HG02970 (cell line): ENCODE data around the gene HDHD5.

Source experiments
- ATAC-seq: cut with Tn5 transposase; IDR thresholded peaks from one replicate; pipeline ENCODE4 v1.9.1; 2021; ENCODE audit warnings: mild to moderate bottlenecking, moderate library complexity, moderate number of reproducible peaks; ENCODE audit not compliant: unreplicated experiment, low FRiP score

HDHD5 gene

DNA sequence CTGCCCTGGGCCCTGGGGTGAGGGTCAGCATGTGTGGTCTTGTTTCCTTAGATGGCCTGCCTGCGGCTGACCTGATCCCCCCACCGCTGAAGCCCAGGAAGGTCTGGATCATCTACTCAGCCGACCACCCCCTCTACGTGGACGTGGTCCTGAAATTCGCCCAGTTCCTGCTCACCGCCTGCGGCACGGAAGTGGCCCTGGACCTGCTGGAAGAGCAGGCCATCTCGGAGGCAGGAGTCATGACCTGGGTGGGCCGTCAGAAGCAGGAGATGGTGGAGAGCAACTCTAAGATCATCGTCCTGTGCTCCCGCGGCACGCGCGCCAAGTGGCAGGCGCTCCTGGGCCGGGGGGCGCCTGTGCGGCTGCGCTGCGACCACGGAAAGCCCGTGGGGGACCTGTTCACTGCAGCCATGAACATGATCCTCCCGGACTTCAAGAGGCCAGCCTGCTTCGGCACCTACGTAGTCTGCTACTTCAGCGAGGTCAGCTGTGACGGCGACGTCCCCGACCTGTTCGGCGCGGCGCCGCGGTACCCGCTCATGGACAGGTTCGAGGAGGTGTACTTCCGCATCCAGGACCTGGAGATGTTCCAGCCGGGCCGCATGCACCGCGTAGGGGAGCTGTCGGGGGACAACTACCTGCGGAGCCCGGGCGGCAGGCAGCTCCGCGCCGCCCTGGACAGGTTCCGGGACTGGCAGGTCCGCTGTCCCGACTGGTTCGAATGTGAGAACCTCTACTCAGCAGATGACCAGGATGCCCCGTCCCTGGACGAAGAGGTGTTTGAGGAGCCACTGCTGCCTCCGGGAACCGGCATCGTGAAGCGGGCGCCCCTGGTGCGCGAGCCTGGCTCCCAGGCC lies 50.6 kb downstream of the HDHD5 start:
- ATAC-seq = no peak

DNA sequence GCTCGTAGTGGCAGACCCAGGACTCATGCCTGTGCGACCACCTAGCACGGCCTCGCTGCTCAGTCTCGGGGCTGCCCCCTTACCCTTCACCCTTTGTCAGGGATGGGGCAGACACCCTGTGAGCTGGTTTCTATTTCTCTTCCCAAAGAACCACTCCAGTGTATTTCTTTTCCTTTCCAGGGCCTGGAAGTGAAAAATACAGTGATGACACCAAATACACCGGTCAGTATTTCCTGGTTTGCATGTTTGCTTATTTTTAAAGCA lies 51.6 kb downstream of the HDHD5 start:
- no peak for ATAC-seq

DNA sequence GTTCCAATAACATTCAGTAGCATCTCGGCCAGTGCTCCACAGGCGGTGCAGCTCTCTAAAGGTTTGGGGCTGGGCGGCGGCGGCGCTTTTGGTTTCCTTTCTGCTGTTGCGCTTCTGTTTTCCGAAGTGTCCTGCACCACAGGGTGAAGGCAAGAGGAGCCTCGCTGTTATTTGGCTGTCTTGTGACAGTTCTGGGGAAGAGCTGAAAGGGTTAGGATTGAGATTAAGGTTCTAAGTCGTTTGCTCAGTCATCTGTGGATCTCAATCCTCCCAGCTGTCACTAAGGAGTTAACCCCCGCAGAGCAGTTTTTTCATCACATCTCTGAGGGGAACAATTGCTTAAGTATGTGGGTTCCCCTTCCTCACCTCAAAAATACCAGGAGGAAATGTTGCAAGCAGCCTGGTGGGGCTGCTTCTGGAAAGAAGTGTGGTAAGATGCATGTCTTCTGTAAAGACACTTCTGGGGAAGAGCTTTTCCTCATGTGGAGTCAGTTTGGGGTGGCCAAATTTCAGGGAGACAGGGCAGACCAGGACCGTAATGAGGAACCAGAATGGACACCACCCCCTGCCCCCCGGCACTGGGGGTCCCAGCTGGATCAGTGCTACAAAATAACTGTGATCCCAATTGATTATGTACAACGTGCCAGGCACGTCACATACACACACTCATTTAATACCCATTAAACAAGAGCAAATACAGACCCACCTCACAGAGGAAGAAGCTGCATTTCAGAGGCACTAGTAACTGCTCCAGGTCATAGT lies 52.1 kb downstream of the HDHD5 start:
- ATAC-seq = no peak

DNA sequence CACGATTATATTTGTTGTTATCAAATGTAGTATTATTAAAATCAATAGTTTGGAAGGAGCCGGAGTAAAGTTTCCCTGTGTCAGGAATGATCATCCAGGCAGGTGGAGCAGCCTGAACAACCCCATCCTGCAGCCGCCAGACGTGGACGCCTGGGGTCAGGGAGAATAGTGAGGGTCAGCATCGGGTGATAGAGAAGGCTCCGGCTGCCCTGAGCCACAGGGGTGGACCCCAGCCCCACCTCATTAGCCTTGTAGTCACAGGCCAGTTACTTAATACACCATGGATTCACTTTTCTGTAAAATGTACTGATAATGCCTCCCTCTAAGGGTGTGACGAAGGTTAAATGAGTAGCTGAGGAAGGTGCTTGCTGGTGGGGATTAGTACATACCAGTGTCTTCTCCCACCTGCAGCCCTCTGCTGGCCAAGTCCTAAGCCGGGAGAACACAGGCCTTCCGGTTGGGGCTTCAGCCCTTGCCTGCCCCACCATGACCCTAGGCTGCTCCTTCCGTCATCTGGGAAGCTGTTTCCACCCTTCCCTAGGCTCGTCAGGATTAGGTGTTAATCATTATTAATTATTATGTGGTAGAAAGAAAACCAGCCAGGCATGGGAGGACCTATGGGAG lies 52.8 kb downstream of the HDHD5 start:
- no peak for ATAC-seq

DNA sequence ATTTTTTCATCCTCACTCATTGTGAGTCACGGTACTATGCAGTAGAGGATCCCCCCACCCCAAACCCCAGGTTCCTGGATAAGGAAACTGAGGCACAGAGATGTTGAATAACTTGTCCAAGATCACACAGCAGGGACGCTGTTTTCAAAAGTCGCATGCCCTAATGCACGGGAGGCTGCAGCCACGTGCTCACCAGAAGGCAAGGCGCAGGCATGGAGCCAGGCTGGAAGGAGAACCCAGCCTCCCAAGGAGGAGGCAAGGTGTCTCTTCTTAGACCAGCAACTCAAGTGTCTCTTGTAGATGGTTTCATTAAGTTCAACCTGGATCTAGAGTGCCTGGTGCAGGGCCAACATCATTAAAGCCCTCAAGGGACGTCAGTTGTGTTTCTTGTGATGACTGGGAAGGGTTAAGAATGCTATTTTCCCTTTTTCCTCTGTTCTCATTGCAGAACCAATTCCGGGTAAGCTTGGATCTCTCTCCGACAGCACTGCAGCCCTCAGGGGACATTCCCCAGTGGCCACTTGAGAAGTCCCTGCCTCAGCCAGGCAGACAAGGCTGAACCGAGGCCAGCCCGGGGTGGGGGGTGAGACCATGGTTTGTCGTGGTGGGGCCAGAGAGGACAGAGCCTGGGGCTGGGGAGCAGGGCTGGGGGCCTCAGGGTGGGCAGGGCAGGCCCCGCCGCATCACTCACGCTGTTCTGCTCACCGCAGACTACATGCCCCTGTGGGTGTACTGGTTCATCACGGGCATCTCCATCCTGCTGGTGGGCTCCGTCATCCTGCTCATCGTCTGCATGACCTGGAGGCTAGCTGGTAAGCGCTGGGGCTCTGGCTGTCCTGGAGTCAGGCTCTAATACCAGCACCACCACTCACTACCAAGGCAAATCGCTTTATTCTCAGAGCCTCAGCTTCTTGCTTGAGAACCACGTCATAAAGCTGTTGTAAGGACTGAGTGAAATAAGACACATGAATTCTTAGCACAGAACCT lies 53.6 kb downstream of the HDHD5 start:
- no peak for ATAC-seq

DNA sequence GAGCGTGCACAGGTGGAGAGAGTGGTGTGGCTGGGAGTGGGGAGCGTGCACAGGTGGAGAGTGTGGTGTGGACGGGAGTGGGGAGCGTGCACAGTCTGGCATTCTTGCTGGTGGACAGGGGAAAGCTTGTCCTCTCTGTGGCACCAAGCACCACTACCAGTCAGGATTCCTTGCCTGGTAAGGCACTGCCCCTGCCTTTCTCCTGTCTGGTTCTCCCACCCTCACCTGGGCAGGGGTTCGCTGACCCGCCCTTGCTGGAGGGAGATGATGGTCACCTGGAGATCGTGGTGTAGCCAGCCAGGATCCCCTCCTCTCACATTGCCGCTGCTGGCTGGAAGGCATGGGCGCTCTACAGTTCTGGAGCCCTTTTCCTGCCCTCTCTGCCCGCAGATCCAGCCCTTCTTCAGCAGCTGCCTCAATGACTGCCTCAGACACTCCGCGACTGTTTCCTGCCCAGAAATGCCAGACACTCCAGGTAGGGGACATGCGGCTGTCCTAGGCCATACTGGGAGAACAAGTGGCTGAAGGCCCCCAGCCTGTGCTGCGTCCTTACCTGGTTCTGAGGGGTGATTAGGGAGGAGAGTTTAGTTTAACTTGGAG lies 54.6 kb downstream of the HDHD5 start:
- no peak for ATAC-seq

DNA sequence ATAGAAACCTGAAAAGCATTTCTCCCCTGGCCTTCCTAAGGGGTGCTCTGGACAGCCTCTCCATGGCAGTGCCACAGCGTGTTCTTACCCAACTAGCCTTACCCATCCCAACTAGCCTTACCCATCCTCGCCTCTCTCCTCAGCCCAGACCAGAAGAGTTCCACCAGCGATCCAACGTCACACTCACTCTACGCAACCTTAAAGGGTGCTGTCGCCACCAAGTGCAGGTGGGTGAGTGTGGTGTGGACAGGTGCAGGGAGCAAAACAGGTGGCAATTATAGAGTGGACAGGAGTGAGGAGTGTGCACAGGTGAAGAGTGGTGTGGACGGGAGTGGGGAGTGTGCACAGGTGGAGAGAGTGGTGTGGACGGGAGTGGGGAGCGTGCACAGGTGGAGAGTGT lies 55.7 kb downstream of the HDHD5 start:
- ATAC-seq = no peak

DNA sequence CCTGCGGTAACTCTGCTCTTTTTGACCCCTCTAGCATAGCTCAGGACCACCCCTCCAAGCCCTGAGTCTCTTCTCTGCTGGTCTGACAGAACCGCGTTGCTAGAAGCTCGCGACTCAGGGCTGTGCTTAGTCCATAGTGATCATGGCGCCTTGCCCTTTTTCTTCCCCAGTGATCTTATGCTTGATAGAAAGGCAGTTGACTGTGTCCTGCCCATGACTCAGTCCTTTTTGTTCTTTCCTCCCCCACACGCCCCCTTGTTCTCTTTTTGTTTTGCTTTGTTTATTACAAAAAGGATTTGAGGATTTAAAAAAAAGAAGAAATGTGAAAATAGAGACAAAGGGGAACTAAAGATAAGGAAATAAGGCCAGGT lies 56.8 kb downstream of the HDHD5 start:
- ATAC-seq = no peak

DNA sequence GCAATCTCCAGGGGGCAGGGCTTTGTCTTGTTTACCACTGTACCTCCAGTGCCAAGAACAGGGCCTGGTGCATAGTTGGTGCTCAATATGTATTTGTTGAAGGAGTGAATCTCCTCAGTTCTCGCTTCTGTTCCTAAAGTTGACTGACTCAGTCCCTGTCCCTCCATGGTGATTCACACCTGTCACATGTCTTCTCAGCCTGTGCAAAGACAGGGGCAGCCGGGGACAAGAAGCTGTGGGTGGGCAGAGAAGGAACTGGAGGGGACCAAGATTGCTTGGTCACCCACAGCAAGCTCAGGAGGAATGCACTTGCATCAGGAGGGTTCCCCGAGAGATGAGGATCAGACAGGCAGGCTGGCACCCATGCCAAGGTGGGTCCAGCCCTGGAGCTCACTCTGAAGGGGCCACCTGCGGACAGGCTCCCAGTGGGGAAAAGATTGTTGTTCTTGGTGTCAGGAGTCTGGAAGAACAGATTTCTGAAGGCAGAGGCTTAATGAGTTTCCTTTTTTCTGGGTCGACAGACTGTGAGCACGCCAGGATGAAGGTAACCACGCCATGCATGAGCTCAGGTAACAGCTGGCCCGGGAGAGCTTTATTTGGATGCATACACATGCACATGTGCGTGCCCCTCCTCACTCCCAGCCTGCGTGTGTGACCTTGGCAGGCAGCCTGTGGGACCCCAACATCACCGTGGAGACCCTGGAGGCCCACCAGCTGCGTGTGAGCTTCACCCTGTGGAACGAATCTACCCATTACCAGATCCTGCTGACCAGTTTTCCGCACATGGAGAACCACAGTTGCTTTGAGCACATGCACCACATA lies 57.4 kb downstream of the HDHD5 start:
- ATAC-seq = no peak

DNA sequence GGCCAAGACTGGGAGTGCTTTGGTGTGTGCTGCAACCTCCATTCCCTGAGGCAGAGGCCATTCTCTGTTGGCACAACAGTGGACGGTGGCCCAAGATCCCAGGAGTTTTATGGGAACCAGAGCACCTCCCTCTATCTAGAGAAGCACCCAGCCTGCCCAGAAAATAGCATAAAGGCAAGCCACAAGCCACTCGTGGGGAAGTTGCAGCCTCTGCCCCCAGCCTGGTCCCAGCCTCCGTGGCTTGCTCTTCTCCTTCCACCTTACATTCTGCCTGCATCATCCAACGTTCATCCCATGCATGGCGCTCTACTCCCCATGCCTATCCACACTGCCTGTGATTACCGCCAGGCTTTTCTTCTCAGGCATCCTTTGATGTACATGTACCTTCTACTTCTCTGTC lies 58.5 kb downstream of the HDHD5 start:
- ATAC-seq = no peak

DNA sequence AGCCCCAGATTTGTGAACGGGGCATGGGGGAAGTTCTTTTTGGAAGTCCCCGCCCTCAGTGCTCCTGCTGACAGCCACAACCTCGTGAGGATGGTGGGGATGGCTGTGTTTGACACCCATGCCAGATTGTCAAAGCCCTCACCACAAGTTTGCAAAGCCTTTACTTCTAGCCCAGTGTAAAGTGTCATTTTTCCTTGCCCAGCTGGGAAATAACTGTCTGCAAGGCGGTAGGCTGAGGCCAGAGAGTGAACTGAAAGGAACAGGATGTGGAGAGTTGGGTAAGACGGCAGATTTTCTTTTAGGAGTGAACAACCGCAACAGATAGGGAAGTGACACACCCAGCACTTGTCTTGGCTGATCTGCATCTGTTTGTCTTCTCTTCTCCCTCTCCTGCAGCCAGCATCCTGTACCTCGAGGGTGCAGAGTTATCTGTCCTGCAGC lies 60.7 kb downstream of the HDHD5 start:
- ATAC-seq = no peak

DNA sequence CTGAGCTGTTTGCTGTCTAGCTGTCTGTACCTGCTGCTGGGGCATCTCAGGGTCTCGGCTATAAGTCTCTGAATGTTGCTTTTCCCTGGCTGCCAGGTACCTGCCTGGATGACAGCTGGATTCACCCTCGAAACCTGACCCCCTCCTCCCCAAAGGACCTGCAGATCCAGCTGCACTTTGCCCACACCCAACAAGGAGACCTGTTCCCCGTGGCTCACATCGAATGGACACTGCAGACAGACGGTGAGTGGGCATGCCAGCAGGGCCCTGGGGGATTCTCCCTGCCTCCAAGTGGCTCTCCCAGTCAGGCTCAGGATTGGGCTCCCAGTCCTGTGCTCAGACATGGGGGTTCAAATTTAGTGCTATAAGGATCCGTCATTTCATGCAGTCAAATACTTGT lies 61.4 kb downstream of the HDHD5 start:
- ATAC-seq = no peak

DNA sequence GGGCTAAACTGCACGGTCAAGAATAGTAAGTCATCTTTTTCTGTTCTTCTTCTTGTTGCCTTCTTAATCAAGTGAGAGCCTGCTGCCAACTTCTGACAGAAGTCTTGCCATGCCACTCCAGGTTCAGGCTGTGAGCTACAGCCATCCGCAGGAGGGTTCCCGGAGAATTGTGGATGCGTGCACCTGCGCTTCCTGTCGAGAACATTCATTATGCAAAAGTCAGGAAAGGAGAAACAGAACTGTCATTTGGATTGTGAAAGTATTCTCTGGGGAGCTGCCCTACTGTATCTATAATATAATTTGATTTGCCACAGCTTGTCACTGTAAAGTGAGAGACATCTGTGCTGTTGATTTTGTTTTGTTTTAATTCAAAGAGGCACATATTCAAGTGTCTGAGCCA lies 62.0 kb downstream of the HDHD5 start:
- no peak for ATAC-seq

DNA sequence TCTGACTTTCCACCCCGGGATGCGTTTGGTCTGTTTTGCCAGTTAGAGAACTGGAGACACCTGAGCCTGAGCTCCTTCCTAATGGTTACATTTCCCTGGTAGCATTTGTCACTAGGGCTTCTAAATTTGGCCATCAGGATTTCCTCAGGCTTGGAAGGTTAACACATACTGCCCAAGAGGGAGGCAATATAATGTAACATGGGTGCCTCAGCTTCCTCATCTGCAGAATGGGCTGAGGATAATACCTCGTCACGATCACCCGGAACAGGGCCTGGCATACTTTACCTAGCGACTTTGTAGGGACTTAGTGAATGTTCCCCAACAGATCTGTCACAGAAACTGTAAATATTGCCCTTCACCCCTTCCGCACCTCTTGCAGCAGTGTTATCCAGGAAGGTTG lies 63.0 kb downstream of the HDHD5 start:
- ATAC-seq = no peak

DNA sequence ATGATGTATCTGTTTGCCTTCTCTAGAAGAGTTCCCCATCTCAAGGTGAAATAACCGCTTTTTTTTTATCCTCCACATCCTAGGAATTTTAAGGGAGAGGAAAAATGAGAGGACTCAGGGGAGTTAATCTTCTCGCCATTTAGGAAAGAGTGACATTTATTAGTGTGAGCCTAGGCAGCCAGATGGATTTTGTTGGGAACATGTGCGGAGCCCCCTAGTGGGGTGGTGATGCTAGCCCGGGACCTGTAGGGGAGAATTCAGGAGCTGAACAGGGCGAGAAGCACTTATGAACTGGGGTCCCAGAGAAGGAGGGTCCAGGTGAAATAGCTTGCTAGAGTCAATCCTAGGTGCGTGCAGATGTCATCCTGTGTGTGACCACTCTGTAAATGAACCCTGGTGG lies 63.5 kb downstream of the HDHD5 start:
- no peak for ATAC-seq

DNA sequence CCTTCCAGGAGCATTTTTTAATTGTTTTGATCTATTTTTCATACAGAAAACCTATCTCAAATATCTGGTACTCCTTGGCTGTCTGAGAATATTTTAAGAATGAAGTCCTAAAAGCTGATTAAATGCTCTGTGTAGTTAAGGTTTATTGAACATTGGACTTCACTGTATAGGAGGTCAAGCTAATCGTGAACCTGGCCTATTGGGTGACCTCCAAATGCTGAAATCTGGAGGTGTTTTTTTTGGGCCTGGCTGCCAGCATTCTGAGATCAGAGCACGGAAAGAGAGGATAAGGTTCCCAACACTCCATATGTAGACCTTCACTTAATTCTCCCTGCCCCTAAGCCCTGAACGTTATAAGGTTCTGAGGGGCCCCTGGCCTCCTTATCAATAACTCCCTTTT lies 66.0 kb downstream of the HDHD5 start:
- ATAC-seq = no peak

DNA sequence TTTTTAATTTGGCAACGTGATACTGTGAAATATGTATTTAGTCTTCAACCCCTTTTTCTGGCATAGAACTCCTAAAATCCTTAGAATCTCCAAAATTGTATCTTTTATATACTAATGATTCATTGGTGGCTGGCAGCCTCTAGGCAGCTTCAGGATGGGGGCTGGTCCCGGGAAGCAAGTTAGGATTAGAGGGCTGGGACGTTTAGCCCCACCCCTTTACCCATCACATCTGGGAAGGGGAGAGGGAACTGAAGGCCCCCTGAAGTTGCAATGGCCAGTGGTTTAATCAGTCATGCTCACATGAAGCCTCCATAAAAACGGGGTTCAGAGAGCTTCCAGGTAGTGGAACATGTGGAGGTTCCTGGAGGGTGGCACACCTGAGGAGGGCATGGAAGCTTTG lies 67.2 kb downstream of the HDHD5 start:
- ATAC-seq = no peak

DNA sequence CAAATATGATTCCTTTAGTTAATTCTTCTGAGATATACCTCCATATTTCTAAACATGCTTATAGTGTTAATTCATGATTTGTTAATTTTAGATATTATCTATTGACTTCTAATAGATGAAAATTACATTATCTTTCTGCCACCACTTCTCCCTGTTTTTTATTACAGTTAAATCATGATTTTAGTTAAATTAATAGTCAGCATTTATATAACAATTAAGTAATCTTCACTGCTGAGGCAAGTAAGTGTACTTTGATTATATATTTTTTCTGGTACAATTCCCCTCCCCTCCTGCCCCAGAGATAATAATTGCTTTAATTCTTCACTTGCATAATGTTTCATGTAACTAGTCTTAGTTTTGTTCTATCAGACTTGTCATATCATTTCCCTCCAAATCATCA lies 68.5 kb downstream of the HDHD5 start:
- no peak for ATAC-seq
